ENCODE data around the gene ITGB1BP1. TPM values are rescaled to one million over a fixed set of nuclear protein-coding genes. Genes with fewer than 3 reads are reported as not detected.

Gene ITGB1BP1, protein sequence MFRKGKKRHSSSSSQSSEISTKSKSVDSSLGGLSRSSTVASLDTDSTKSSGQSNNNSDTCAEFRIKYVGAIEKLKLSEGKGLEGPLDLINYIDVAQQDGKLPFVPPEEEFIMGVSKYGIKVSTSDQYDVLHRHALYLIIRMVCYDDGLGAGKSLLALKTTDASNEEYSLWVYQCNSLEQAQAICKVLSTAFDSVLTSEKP
- total RNA-seq (10 to 100 TPM; 62.6 to 74.9 TPM), total RNA-seq (40.3 to 53.8 reads per million in 2 donors)

DNA sequence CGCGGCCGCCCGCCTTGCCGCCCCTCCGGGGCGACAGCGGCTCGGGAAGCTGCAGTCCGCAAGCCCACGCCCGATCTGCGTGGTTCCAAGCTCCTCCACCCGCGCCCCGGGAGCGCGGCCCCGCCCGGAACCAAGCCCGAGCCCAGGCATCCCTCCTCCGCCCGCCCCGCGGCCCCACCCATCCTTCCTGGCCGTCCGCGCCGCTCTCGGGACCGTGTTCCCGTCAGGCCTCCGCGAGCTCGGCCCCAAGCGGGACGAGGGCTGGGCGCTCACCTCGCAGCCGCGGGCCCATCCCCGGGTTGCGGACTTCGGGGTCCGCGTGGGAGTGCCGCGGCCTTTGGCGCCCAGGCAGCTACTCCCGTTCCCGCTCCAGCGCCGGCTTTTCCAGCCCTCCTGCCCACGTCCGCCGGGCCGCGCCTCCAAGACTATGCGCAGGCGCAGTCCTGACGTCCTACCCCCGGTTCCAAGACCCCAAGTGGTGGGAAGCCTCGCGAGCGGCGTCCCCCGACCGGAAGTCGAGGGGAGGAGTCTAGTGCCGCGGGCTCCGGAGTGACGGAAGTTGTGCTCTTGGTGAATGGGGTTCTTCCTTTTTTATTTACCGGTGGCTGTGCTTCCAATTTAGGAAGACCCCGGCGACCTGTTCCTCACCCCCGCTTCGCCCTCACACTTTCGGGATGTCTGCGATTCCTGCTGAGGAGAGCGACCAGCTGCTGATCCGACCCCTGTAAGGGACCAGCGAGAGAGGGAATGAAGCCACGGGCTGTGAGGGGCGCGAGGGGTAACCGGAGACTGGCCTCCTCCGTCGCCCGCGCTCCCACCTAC, at the start of gene ITGB1BP1, which contains the start of gene CPSF3:
ITGB1BP1 (minus strand) TSS at position 429 of the 822 bp plus-strand sequence. CDS start 4,831 bp downstream, outside the sequence.
CPSF3 (plus strand) TSS at position 555 of the 822 bp plus-strand sequence; CDS start at position 675, 120 bp downstream.
- H3K27me3 Mint-ChIP-seq, result no peaks in the 10 kb centered on the region
- peaks cover 25% of the 10 kb centered on the region for H3K4me1 Mint-ChIP-seq
- peaks cover 4% of the 10 kb centered on the region for H3K36me3 Mint-ChIP-seq (ENCODE audit: low read depth)
- H3K27ac Mint-ChIP-seq, result no peak within 1 kb of the TSS
- ATAC-seq (peak; percentile 89), DNase-seq (peak; percentile 90 to 94 (median 94))
- no peak within 1 kb of the TSS for H3K4me3 Mint-ChIP-seq
- no peaks in the 10 kb centered on the region for H3K9me3 ChIP-seq (ENCODE audit: control insufficient read depth, low read length, poor library complexity, severe bottlenecking)

- peak overlapping the region; percentile 88 for H3K27ac Mint-ChIP-seq
- no peaks in the 10 kb centered on the region for H3K27me3 Mint-ChIP-seq
- H3K4me1 Mint-ChIP-seq, result peaks cover 22% of the 10 kb centered on the region
- ATAC-seq, result no peak
- no peaks in the 10 kb centered on the region for H3K9me3 ChIP-seq (ENCODE audit: control insufficient read depth, low read length, poor library complexity, severe bottlenecking)
- H3K4me3 Mint-ChIP-seq, result peak overlapping the region; percentile 86
- DNase-seq, result no peak
- H3K36me3 Mint-ChIP-seq (ENCODE audit: low read depth), result no peaks in the 10 kb centered on the region
Measured at GRCh38 chr2:9472511-9472910, 49.2 kb upstream of the ITGB1BP1 start.

GRCh38 chr2:9471206-9471605, 47.9 kb upstream of the ITGB1BP1 start:
- no peaks in the 10 kb centered on the region for H3K27me3 Mint-ChIP-seq
- no peak overlapping the region for H3K4me3 Mint-ChIP-seq
- no peaks in the 10 kb centered on the region for H3K9me3 ChIP-seq (ENCODE audit: control insufficient read depth, low read length, poor library complexity, severe bottlenecking)
- H3K36me3 Mint-ChIP-seq (ENCODE audit: low read depth), result no peaks in the 10 kb centered on the region
- peak overlapping the region; percentile 37 for H3K27ac Mint-ChIP-seq
- ATAC-seq, result no peak
- peaks cover 15% of the 10 kb centered on the region for H3K4me1 Mint-ChIP-seq
- DNase-seq, result no peak

GRCh38 chr2:9467687-9468086, 44.4 kb upstream of the ITGB1BP1 start:
- ATAC-seq (no peak), DNase-seq (no peak)
- Mint-ChIP-seq H3K4me3 (no peak overlapping the region), H3K27me3 (no peaks in the 10 kb centered on the region), H3K4me1 (peaks cover 9% of the 10 kb centered on the region), H3K27ac (no peak overlapping the region), H3K36me3 (ENCODE audit: low read depth) (no peaks in the 10 kb centered on the region)
- no peaks in the 10 kb centered on the region for H3K9me3 ChIP-seq (ENCODE audit: control insufficient read depth, low read length, poor library complexity, severe bottlenecking)

DNA sequence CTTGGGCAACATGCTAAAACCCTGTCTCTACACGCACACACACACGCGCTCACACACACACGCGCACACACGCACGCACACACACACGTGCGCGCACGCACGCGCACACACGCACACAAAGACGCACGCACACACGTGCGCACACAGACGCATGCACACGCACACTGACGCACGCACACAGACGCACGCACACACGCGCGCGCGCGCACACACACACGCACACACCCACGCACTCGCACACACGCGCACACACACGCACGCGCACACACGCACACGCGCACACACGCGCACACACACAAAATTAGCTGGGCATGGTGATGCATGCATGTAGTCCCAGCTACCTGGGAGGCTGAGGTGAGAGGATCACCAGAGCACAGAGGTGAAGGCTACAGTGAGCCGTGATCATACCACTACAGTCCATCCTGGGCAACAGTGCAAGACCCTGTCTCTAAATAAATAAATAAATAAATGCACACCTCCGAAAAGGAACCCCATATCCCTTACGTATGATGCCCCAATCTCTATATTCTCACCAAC, 42.9 kb upstream of the ITGB1BP1 start:
- peak overlapping the region; percentile 19 for H3K27ac Mint-ChIP-seq
- H3K36me3 Mint-ChIP-seq (ENCODE audit: low read depth), result no peaks in the 10 kb centered on the region

GRCh38 chr2:9465170-9465569, 41.8 kb upstream of the ITGB1BP1 start:
- H3K9me3 ChIP-seq (ENCODE audit: control insufficient read depth, low read length, poor library complexity, severe bottlenecking), result no peaks in the 10 kb centered on the region
- no peak overlapping the region for H3K4me3 Mint-ChIP-seq
- H3K36me3 Mint-ChIP-seq (ENCODE audit: low read depth), result no peaks in the 10 kb centered on the region
- ATAC-seq (no peak), DNase-seq (no peak)
- no peaks in the 10 kb centered on the region for H3K27me3 Mint-ChIP-seq
- no peak overlapping the region for H3K27ac Mint-ChIP-seq
- peaks cover 9% of the 10 kb centered on the region for H3K4me1 Mint-ChIP-seq

More for the DNA sequence above, 42.9 kb upstream of the ITGB1BP1 start:
- ATAC-seq, result no peak
- no peaks in the 10 kb centered on the region for H3K9me3 ChIP-seq (ENCODE audit: control insufficient read depth, low read length, poor library complexity, severe bottlenecking)
- peaks cover 9% of the 10 kb centered on the region for H3K4me1 Mint-ChIP-seq
- H3K4me3 Mint-ChIP-seq, result no peak overlapping the region
- no peak for DNase-seq
- no peaks in the 10 kb centered on the region for H3K27me3 Mint-ChIP-seq

DNA sequence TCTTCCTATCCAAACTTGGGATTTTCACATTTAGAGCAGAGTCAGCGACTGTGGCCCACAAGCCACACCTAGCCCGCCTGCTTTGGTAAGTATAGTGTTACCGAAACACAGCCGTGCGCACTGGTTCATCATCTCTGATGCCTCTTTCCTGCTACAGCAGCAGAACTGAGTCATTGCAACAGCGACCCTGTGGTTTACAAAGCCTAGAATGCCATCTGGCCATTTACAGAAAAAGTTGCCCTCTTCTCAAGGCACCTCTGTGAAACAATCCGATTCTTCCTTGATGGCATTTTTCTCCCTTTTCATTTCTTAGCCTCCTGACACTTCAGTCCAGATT, 40.3 kb upstream of the ITGB1BP1 start:
- ATAC-seq (peak; percentile 63), DNase-seq (no peak)
- no peaks in the 10 kb centered on the region for H3K27me3 Mint-ChIP-seq
- H3K4me3 Mint-ChIP-seq, result no peak overlapping the region
- H3K27ac Mint-ChIP-seq, result peak overlapping the region; percentile 41
- H3K9me3 ChIP-seq (ENCODE audit: control insufficient read depth, low read length, poor library complexity, severe bottlenecking), result no peaks in the 10 kb centered on the region
- H3K36me3 Mint-ChIP-seq (ENCODE audit: low read depth), result peaks cover 2% of the 10 kb centered on the region
- peaks cover 9% of the 10 kb centered on the region for H3K4me1 Mint-ChIP-seq

- DNase-seq (no peak), ATAC-seq (no peak)
- H3K36me3 Mint-ChIP-seq (ENCODE audit: low read depth), result peaks cover 2% of the 10 kb centered on the region
- peak overlapping the region; percentile 41 for H3K27ac Mint-ChIP-seq
- peaks cover 9% of the 10 kb centered on the region for H3K4me1 Mint-ChIP-seq
- no peak overlapping the region for H3K4me3 Mint-ChIP-seq
- H3K9me3 ChIP-seq (ENCODE audit: control insufficient read depth, low read length, poor library complexity, severe bottlenecking), result no peaks in the 10 kb centered on the region
- H3K27me3 Mint-ChIP-seq, result no peaks in the 10 kb centered on the region
Measured at GRCh38 chr2:9462886-9463697, 39.8 kb upstream of the ITGB1BP1 start.

- Mint-ChIP-seq H3K27me3 (no peaks in the 10 kb centered on the region), H3K27ac (no peak overlapping the region), H3K36me3 (ENCODE audit: low read depth) (peaks cover 2% of the 10 kb centered on the region)
Measured at GRCh38 chr2:9462313-9462712, 39.0 kb upstream of the ITGB1BP1 start.

DNA sequence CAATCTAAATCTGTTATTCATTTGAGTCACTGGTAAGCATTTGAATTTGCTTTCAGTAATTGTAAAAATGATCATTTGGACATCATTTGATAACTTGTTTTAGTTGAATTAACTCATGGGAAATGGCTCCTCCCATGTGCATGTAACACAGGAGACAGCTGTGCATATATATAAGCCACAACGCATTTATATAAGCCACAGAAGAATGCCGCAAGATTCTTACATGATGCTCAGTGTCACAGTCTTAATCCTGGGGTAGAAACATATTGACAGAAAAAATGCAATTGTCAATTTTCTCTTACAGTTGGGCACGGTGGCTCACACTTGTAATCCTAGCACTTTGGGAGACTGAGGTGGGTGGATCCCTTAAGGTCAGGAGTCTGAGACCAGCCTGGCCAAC, 37.8 kb upstream of the ITGB1BP1 start:
- DNase-seq, result no peak
- ATAC-seq, result no peak
- H3K4me1 Mint-ChIP-seq, result peaks cover 6% of the 10 kb centered on the region
- no peak overlapping the region for H3K4me3 Mint-ChIP-seq
- no peaks in the 10 kb centered on the region for H3K27me3 Mint-ChIP-seq
- H3K27ac Mint-ChIP-seq, result peak overlapping the region; percentile 74
- peaks cover 7% of the 10 kb centered on the region for H3K36me3 Mint-ChIP-seq (ENCODE audit: low read depth)
- H3K9me3 ChIP-seq (ENCODE audit: control insufficient read depth, low read length, poor library complexity, severe bottlenecking), result no peaks in the 10 kb centered on the region

More at GRCh38 chr2:9462313-9462712, 39.0 kb upstream of the ITGB1BP1 start:
- no peak overlapping the region for H3K4me3 Mint-ChIP-seq
- DNase-seq (no peak), ATAC-seq (no peak)
- H3K9me3 ChIP-seq (ENCODE audit: control insufficient read depth, low read length, poor library complexity, severe bottlenecking), result no peaks in the 10 kb centered on the region
- peaks cover 9% of the 10 kb centered on the region for H3K4me1 Mint-ChIP-seq

DNA sequence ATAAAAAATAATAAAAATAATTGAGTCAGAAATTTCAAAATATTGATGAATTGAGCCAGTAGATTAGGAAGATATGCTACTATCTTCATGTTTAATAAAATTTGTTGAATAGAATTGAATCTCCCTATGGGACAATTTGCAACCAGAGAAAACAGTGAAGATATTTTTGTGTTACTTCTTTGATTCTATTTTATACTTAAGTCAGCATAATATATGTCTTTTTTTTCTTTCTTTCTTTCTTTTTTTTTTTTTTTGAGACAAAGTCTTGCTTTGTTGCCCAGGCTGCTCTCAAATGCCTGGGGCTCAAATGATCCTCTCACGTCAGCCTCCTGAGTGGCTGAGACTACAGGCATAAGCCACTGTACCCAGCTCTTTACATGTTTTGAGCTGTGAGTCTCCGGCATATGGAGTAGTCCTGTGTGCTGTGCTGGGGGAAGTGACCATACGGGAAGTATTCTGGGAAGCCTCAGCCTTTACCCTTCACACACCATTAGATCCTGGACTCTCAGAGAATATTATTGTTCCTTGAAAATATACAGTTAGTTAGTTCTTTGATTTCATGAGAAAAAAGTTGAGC, 37.2 kb upstream of the ITGB1BP1 start:
- no peak overlapping the region for H3K4me3 Mint-ChIP-seq
- peak overlapping the region; percentile 74 for H3K27ac Mint-ChIP-seq
- H3K9me3 ChIP-seq (ENCODE audit: control insufficient read depth, low read length, poor library complexity, severe bottlenecking), result no peaks in the 10 kb centered on the region
- no peak for ATAC-seq
- peaks cover 8% of the 10 kb centered on the region for H3K36me3 Mint-ChIP-seq (ENCODE audit: low read depth)
- H3K4me1 Mint-ChIP-seq, result peaks cover 6% of the 10 kb centered on the region
- no peak for DNase-seq
- H3K27me3 Mint-ChIP-seq, result no peaks in the 10 kb centered on the region

- no peak for ATAC-seq
- Mint-ChIP-seq H3K27ac (no peak overlapping the region), H3K36me3 (ENCODE audit: low read depth) (peaks cover 6% of the 10 kb centered on the region), H3K4me3 (no peak overlapping the region), H3K27me3 (no peaks in the 10 kb centered on the region), H3K4me1 (no peaks in the 10 kb centered on the region)
- DNase-seq, result no peak
- H3K9me3 ChIP-seq (ENCODE audit: control insufficient read depth, low read length, poor library complexity, severe bottlenecking), result no peaks in the 10 kb centered on the region
Measured at GRCh38 chr2:9451231-9451630, 27.9 kb upstream of the ITGB1BP1 start.
